Activated CD8-positive, alpha-beta memory T cell treated with anti-CD3 and anti-CD28 coated beads for 4 hours (primary cell): ENCODE measurements around the gene SMIM45.

Experiments
- DNase-seq, 2 donors: peaks; one replicate each; pipeline ENCODE4 v3.0.0-alpha.2; 2020; ENCODE audit warnings: low read depth in 2 of 2

SMIM45 gene

DNA sequence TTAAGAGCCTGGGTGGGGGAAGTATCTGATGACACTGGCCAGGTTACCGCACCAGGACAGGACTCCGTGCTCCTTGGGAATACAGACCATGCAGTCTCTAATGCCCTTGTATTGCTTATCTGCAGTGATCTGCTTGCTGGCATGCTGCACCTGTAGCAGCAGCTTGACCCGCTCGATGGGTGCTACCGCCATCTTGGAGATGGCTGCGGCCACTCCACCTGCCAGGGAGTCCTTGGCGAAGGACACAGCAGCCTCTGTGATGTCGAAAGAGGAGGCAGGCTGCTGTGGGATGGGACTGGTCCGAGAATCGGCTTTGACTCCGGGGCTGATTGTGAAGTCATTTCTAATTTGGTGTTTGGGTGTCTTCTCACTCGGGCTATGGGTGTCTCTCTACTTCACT is 49.8 kb downstream of the SMIM45 start:
- DNase-seq = no peak

GRCh38 chr22:42007922-42008321 is 56.0 kb downstream of the SMIM45 start:
- no peak for DNase-seq
